ENCODE data around the gene HHAT. TPM values are rescaled to one million over a fixed set of nuclear protein-coding genes. Genes with fewer than 3 reads are reported as not detected.

Gene HHAT
- total RNA-seq, 1 donor from 2014 or later, result 4.7 TPM

GRCh38 chr1:210364479-210364878, 35.8 kb downstream of the HHAT start:
- Histone ChIP-seq H3K36me3 (ENCODE audit: control insufficient read depth in 3 of 3, insufficient read depth in 3 of 3, low read length in 3 of 3) (no peaks in the 10 kb centered on the region), H3K4me3 (ENCODE audit: low read length in 3 of 3) (no peak overlapping the region), H3K27ac (ENCODE audit: low read depth, low read length) (no peak overlapping the region), H3K9me3 (ENCODE audit: control insufficient read depth in 3 of 3, low read length in 3 of 3) (no peaks in the 10 kb centered on the region), H3K9ac (ENCODE audit: low read depth in 1 of 3, low read length in 3 of 3) (no peak overlapping the region), H3K4me1 (ENCODE audit: control insufficient read depth in 3 of 3, insufficient read depth in 3 of 3, low read length in 3 of 3) (peaks cover 10 to 15% (median 12%) of the 10 kb centered on the region in 3 donors), H3K27me3 (ENCODE audit: control insufficient read depth in 3 of 3, insufficient read depth in 3 of 3, low read length in 3 of 3) (no peaks in the 10 kb centered on the region)

DNA sequence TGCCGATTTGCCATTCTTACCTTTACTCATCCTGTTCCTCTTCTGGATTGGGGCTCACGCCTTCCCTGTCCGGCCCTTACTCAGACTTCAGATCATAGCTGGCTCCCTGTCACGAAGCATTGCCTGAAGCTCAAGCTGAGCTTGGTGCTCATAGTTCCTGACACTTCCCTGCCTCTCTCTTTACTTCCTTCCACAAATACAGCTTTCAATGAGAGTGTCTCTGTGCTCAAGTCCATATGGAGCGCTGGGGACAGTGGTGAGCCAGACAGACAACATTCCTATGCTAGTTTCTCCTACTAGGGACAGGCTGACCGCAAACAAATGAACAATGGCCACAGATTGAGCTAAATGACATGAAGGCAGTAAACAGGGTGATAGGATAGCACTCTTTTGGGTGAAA, 38.1 kb downstream of the HHAT start:
- Histone ChIP-seq H3K36me3 (ENCODE audit: control insufficient read depth in 3 of 3, insufficient read depth in 3 of 3, low read length in 3 of 3) (no peaks in the 10 kb centered on the region), H3K9me3 (ENCODE audit: control insufficient read depth in 3 of 3, low read length in 3 of 3) (no peaks in the 10 kb centered on the region), H3K4me3 (ENCODE audit: low read length in 3 of 3) (no peak overlapping the region), H3K27me3 (ENCODE audit: control insufficient read depth in 3 of 3, insufficient read depth in 3 of 3, low read length in 3 of 3) (no peaks in the 10 kb centered on the region), H3K27ac (ENCODE audit: low read depth, low read length) (no peak overlapping the region), H3K9ac (ENCODE audit: low read depth in 1 of 3, low read length in 3 of 3) (no peak overlapping the region), H3K4me1 (ENCODE audit: control insufficient read depth in 3 of 3, insufficient read depth in 3 of 3, low read length in 3 of 3) (peaks cover 7 to 11% (median 9%) of the 10 kb centered on the region in 3 donors)

DNA sequence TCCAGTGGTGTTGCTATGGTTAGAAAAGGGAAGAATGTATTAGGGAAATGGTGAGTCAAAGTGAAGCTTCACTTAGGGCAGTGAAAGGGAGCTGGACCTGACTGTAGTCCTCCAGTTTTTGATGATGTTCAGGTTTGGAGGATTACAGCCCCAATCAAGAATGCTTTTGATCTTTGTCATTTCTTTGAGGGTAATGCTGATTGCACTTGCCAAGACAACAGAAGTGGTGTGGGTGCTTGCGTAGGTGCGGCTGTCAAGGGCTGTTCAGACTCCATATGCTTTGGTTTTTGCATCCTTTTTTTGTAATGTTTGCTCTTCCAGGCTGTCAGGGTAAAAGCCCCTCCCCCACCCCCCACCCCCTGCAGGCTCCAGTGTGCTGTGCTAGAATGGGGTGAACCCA, 38.9 kb downstream of the HHAT start:
- H3K9ac ChIP-seq (ENCODE audit: low read depth in 1 of 3, low read length in 3 of 3), result no peak overlapping the region

GRCh38 chr1:210369425-210369824, 40.7 kb downstream of the HHAT start:
- H3K4me3 ChIP-seq (ENCODE audit: low read length in 3 of 3), result no peak overlapping the region

More for the DNA sequence above, 38.9 kb downstream of the HHAT start:
- H3K27me3 ChIP-seq (ENCODE audit: control insufficient read depth in 3 of 3, insufficient read depth in 3 of 3, low read length in 3 of 3), result no peaks in the 10 kb centered on the region
- no peaks in the 10 kb centered on the region for H3K9me3 ChIP-seq (ENCODE audit: control insufficient read depth in 3 of 3, low read length in 3 of 3)
- H3K36me3 ChIP-seq (ENCODE audit: control insufficient read depth in 3 of 3, insufficient read depth in 3 of 3, low read length in 3 of 3), result no peaks in the 10 kb centered on the region
- no peak overlapping the region for H3K27ac ChIP-seq (ENCODE audit: low read depth, low read length)
- no peak overlapping the region for H3K4me3 ChIP-seq (ENCODE audit: low read length in 3 of 3)
- H3K4me1 ChIP-seq (ENCODE audit: control insufficient read depth in 3 of 3, insufficient read depth in 3 of 3, low read length in 3 of 3), result peaks cover 7 to 9% (median 7%) of the 10 kb centered on the region in 3 donors

GRCh38 chr1:210371916-210372315, 43.2 kb downstream of the HHAT start:
- Histone ChIP-seq H3K4me3 (ENCODE audit: low read length in 3 of 3) (no peak overlapping the region), H3K9ac (ENCODE audit: low read depth in 1 of 3, low read length in 3 of 3) (no peak overlapping the region), H3K36me3 (ENCODE audit: control insufficient read depth in 3 of 3, insufficient read depth in 3 of 3, low read length in 3 of 3) (no peaks in the 10 kb centered on the region), H3K27ac (ENCODE audit: low read depth, low read length) (no peak overlapping the region), H3K27me3 (ENCODE audit: control insufficient read depth in 3 of 3, insufficient read depth in 3 of 3, low read length in 3 of 3) (no peaks in the 10 kb centered on the region), H3K9me3 (ENCODE audit: control insufficient read depth in 3 of 3, low read length in 3 of 3) (no peaks in the 10 kb centered on the region), H3K4me1 (ENCODE audit: control insufficient read depth in 3 of 3, insufficient read depth in 3 of 3, low read length in 3 of 3) (no peaks in the 10 kb centered on the region)

More at GRCh38 chr1:210369425-210369824, 40.7 kb downstream of the HHAT start:
- Histone ChIP-seq H3K4me1 (ENCODE audit: control insufficient read depth in 3 of 3, insufficient read depth in 3 of 3, low read length in 3 of 3) (no peaks in the 10 kb centered on the region), H3K36me3 (ENCODE audit: control insufficient read depth in 3 of 3, insufficient read depth in 3 of 3, low read length in 3 of 3) (no peaks in the 10 kb centered on the region), H3K9ac (ENCODE audit: low read depth in 1 of 3, low read length in 3 of 3) (no peak overlapping the region), H3K9me3 (ENCODE audit: control insufficient read depth in 3 of 3, low read length in 3 of 3) (no peaks in the 10 kb centered on the region), H3K27ac (ENCODE audit: low read depth, low read length) (no peak overlapping the region), H3K27me3 (ENCODE audit: control insufficient read depth in 3 of 3, insufficient read depth in 3 of 3, low read length in 3 of 3) (no peaks in the 10 kb centered on the region)

- Histone ChIP-seq H3K27ac (ENCODE audit: low read depth, low read length) (no peak overlapping the region), H3K36me3 (ENCODE audit: control insufficient read depth in 3 of 3, insufficient read depth in 3 of 3, low read length in 3 of 3) (no peaks in the 10 kb centered on the region), H3K9me3 (ENCODE audit: control insufficient read depth in 3 of 3, low read length in 3 of 3) (no peaks in the 10 kb centered on the region), H3K4me3 (ENCODE audit: low read length in 3 of 3) (no peak overlapping the region), H3K4me1 (ENCODE audit: control insufficient read depth in 3 of 3, insufficient read depth in 3 of 3, low read length in 3 of 3) (no peaks in the 10 kb centered on the region), H3K27me3 (ENCODE audit: control insufficient read depth in 3 of 3, insufficient read depth in 3 of 3, low read length in 3 of 3) (no peaks in the 10 kb centered on the region), H3K9ac (ENCODE audit: low read depth in 1 of 3, low read length in 3 of 3) (no peak overlapping the region)
Observed at GRCh38 chr1:210372491-210372890, 43.8 kb downstream of the HHAT start.

DNA sequence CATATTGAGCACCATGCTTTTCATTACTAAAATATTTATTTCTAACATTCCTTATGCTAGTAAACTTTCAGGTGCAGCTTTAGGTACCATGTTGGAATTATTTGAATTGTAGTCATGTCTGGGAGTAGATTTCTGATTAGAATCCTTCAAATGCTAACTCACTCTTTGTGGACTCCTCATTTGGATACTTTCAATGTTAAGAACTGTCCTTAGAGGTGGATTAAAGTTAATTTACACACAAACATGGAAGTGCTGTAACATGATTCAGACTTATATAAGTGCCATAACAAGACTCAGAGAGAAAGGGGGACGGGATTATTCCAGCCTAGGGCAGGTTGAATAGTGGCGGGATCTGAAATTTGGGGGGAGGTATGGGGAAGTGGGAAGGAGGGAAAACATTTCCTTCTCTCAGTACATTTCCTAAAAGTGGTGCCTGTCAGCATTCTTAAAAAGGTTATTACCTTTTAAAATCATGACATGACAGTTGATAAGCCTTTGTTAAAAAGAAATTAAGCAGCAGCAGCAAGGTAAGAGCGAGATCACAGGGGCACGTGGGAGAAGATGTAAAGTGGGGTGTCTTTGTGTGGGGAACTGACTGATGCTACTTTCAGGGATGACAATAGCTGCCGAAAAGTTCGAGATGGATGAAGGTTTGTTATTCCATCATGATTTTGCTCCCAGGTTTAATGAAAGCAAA, 44.4 kb downstream of the HHAT start:
- Histone ChIP-seq H3K9me3 (ENCODE audit: control insufficient read depth in 3 of 3, low read length in 3 of 3) (no peaks in the 10 kb centered on the region), H3K4me3 (ENCODE audit: low read length in 3 of 3) (no peak overlapping the region), H3K27me3 (ENCODE audit: control insufficient read depth in 3 of 3, insufficient read depth in 3 of 3, low read length in 3 of 3) (no peaks in the 10 kb centered on the region), H3K4me1 (ENCODE audit: control insufficient read depth in 3 of 3, insufficient read depth in 3 of 3, low read length in 3 of 3) (no peaks in the 10 kb centered on the region), H3K36me3 (ENCODE audit: control insufficient read depth in 3 of 3, insufficient read depth in 3 of 3, low read length in 3 of 3) (no peaks in the 10 kb centered on the region), H3K9ac (ENCODE audit: low read depth in 1 of 3, low read length in 3 of 3) (no peak overlapping the region), H3K27ac (ENCODE audit: low read depth, low read length) (no peak overlapping the region)

- Histone ChIP-seq H3K4me3 (ENCODE audit: low read length in 3 of 3) (no peak overlapping the region), H3K9me3 (ENCODE audit: control insufficient read depth in 3 of 3, low read length in 3 of 3) (no peaks in the 10 kb centered on the region), H3K27ac (ENCODE audit: low read depth, low read length) (no peak overlapping the region), H3K4me1 (ENCODE audit: control insufficient read depth in 3 of 3, insufficient read depth in 3 of 3, low read length in 3 of 3) (no peaks in the 10 kb centered on the region), H3K9ac (ENCODE audit: low read depth in 1 of 3, low read length in 3 of 3) (no peak overlapping the region), H3K27me3 (ENCODE audit: control insufficient read depth in 3 of 3, insufficient read depth in 3 of 3, low read length in 3 of 3) (no peaks in the 10 kb centered on the region), H3K36me3 (ENCODE audit: control insufficient read depth in 3 of 3, insufficient read depth in 3 of 3, low read length in 3 of 3) (no peaks in the 10 kb centered on the region)
Observed at GRCh38 chr1:210373628-210373877, 44.9 kb downstream of the HHAT start.

DNA sequence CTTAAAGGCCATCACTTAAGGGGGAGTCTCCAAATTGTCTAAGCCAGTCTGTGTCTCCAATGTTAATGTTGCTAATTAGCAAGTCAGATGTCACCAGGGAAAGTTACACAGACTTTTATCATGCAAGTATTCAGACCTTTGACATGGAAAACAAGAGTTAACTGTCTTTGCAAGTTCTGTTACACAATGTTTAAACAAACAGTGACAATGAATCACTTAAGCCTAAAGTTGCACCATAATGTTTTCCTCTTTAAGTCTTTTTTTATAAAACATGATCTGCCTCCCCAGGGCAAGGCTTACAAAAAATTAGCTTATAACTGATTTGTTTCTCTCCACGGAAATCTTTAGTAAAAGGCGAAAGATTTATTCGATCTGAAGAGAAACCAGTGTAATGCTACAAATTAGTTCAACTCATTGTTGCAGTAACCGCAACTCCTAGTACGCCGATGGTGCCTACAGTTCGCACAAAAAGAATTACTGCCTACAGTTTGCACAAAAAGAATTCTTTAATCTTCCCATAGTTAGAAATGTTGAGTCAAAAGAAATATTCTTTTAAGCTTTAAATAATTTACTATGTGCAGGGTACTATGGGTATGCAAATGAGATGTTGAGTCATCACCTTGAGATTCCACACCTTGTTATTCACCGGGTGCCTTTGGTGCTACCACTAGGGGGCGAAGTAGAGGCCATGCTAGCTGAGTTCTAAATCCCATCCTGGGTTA, 45.3 kb downstream of the HHAT start:
- H3K27ac ChIP-seq (ENCODE audit: low read depth, low read length), result no peak overlapping the region

GRCh38 chr1:210374600-210374953, 45.9 kb downstream of the HHAT start:
- Histone ChIP-seq H3K27me3 (ENCODE audit: control insufficient read depth in 3 of 3, insufficient read depth in 3 of 3, low read length in 3 of 3) (no peaks in the 10 kb centered on the region), H3K9ac (ENCODE audit: low read depth in 1 of 3, low read length in 3 of 3) (no peak overlapping the region), H3K4me1 (ENCODE audit: control insufficient read depth in 3 of 3, insufficient read depth in 3 of 3, low read length in 3 of 3) (no peaks in the 10 kb centered on the region), H3K9me3 (ENCODE audit: control insufficient read depth in 3 of 3, low read length in 3 of 3) (no peaks in the 10 kb centered on the region), H3K36me3 (ENCODE audit: control insufficient read depth in 3 of 3, insufficient read depth in 3 of 3, low read length in 3 of 3) (no peaks in the 10 kb centered on the region), H3K27ac (ENCODE audit: low read depth, low read length) (no peak overlapping the region), H3K4me3 (ENCODE audit: low read length in 3 of 3) (no peak overlapping the region)

More for the DNA sequence above, 45.3 kb downstream of the HHAT start:
- Histone ChIP-seq H3K4me3 (ENCODE audit: low read length in 3 of 3) (no peak overlapping the region), H3K27me3 (ENCODE audit: control insufficient read depth in 3 of 3, insufficient read depth in 3 of 3, low read length in 3 of 3) (no peaks in the 10 kb centered on the region), H3K9me3 (ENCODE audit: control insufficient read depth in 3 of 3, low read length in 3 of 3) (no peaks in the 10 kb centered on the region), H3K9ac (ENCODE audit: low read depth in 1 of 3, low read length in 3 of 3) (no peak overlapping the region), H3K36me3 (ENCODE audit: control insufficient read depth in 3 of 3, insufficient read depth in 3 of 3, low read length in 3 of 3) (no peaks in the 10 kb centered on the region), H3K4me1 (ENCODE audit: control insufficient read depth in 3 of 3, insufficient read depth in 3 of 3, low read length in 3 of 3) (no peaks in the 10 kb centered on the region)

Measured in skeletal muscle tissue (tissue), 4 donors.